ENCODE measurements around the gene CRLF2. TPM values are rescaled to one million over a fixed set of nuclear protein-coding genes. Genes with fewer than 3 reads are reported as not detected.

CRLF2 gene
- total and polyA plus RNA-seq, 2 experiments from 2014 or later, result not detected

DNA sequence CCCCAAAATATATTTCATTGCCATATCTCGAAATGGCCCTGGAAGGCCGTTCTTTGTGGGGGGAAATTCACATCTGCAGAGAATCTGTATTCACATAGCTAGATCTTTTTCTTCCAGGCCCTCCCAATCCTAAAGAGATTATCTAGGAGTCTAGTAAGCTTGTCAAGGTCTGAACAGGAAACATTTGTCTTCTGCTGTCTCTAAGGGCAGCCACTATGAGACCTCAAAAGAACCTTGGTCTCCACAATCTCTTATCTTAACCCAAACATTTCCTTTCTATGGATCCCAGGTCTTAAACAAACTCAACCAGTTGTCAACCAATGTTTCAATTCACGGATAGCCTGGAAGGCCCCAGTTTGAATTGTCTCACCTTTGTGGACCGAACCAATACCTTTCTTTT, 45.0 kb downstream of the CRLF2 start:
- ATAC-seq, result no peak

More for the DNA sequence above, 45.0 kb downstream of the CRLF2 start:
- Histone ChIP-seq H3K9me2 (ENCODE audit: insufficient read depth) (peaks cover 4% of the 10 kb centered on the region; the same call in 1 of the 2 replicates), H3K36me3 (ENCODE audit: insufficient read depth) (no peaks in the 10 kb centered on the region; the same call in 1 of the 2 replicates), H3K4me2 (no peak overlapping the region), H3K79me2 (replicated peaks; ENCODE audit: insufficient read depth) (no peaks in the 10 kb centered on the region), H4K20me1 (replicated peaks; ENCODE audit: insufficient read depth) (no peaks in the 10 kb centered on the region), H3K4me1 (ENCODE audit: insufficient read depth) (peaks cover 35% of the 10 kb centered on the region), H2AFZ (no peak overlapping the region), H3K27me3 (ENCODE audit: insufficient read depth) (no peaks in the 10 kb centered on the region), H3K4me3 (no peak overlapping the region), H3F3A (replicated peaks; ENCODE audit: low read depth) (peaks cover 5% of the 10 kb centered on the region), H3K27ac (ENCODE audit: low read depth) (0 out of 2 replicates have a peak overlapping the region, but pooled peaks have one; percentile 57)
- TF ChIP-seq, protein P1, sequence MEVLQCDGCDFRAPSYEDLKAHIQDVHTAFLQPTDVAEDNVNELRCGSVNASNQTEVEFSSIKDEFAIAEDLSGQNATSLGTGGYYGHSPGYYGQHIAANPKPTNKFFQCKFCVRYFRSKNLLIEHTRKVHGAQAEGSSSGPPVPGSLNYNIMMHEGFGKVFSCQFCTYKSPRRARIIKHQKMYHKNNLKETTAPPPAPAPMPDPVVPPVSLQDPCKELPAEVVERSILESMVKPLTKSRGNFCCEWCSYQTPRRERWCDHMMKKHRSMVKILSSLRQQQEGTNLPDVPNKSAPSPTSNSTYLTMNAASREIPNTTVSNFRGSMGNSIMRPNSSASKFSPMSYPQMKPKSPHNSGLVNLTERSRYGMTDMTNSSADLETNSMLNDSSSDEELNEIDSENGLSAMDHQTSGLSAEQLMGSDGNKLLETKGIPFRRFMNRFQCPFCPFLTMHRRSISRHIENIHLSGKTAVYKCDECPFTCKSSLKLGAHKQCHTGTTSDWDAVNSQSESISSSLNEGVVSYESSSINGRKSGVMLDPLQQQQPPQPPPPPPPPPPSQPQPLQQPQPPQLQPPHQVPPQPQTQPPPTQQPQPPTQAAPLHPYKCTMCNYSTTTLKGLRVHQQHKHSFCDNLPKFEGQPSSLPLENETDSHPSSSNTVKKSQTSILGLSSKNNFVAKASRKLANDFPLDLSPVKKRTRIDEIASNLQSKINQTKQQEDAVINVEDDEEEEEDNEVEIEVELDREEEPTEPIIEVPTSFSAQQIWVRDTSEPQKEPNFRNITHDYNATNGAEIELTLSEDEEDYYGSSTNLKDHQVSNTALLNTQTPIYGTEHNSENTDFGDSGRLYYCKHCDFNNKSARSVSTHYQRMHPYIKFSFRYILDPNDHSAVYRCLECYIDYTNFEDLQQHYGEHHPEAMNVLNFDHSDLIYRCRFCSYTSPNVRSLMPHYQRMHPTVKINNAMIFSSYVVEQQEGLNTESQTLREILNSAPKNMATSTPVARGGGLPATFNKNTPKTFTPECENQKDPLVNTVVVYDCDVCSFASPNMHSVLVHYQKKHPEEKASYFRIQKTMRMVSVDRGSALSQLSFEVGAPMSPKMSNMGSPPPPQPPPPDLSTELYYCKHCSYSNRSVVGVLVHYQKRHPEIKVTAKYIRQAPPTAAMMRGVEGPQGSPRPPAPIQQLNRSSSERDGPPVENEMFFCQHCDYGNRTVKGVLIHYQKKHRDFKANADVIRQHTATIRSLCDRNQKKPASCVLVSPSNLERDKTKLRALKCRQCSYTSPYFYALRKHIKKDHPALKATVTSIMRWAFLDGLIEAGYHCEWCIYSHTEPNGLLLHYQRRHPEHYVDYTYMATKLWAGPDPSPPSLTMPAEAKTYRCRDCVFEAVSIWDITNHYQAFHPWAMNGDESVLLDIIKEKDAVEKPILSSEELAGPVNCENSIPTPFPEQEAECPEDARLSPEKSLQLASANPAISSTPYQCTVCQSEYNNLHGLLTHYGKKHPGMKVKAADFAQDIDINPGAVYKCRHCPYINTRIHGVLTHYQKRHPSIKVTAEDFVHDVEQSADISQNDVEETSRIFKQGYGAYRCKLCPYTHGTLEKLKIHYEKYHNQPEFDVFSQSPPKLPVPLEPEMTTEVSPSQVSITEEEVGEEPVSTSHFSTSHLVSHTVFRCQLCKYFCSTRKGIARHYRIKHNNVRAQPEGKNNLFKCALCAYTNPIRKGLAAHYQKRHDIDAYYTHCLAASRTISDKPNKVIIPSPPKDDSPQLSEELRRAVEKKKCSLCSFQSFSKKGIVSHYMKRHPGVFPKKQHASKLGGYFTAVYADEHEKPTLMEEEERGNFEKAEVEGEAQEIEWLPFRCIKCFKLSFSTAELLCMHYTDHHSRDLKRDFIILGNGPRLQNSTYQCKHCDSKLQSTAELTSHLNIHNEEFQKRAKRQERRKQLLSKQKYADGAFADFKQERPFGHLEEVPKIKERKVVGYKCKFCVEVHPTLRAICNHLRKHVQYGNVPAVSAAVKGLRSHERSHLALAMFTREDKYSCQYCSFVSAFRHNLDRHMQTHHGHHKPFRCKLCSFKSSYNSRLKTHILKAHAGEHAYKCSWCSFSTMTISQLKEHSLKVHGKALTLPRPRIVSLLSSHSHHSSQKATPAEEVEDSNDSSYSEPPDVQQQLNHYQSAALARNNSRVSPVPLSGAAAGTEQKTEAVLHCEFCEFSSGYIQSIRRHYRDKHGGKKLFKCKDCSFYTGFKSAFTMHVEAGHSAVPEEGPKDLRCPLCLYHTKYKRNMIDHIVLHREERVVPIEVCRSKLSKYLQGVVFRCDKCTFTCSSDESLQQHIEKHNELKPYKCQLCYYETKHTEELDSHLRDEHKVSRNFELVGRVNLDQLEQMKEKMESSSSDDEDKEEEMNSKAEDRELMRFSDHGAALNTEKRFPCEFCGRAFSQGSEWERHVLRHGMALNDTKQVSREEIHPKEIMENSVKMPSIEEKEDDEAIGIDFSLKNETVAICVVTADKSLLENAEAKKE (CRISPR knock-in tag; IDR thresholded peaks at IDR 0.05), result no peak
- TF ChIP-seq EZH2phosphoT487 (IDR thresholded peaks at IDR 0.05; ENCODE audit: unreplicated experiment) (no peak), CREB1 (CRISPR knock-in tag; IDR thresholded peaks at IDR 0.05; ENCODE audit: low read depth) (no peak), NANOG (IDR thresholded peaks at IDR 0.05; ENCODE audit: borderline replicate concordance) (no peak), STAT1 (IDR thresholded peaks at IDR 0.05; ENCODE audit: unreplicated experiment) (no peak), POLR2AphosphoS5 (IDR thresholded peaks at IDR 0.05; ENCODE audit: low read depth) (no peak), JUNB (IDR thresholded peaks at IDR 0.05; ENCODE audit: unreplicated experiment) (no peak), ZNF114 (CRISPR knock-in tag; IDR thresholded peaks at IDR 0.05) (no peak), ZNF331 (CRISPR knock-in tag; IDR thresholded peaks at IDR 0.05; ENCODE audit: low read depth) (no peak), EZH2 (IDR thresholded peaks at IDR 0.05; ENCODE audit: low read depth, unreplicated experiment) (no peak)
- TF ChIP-seq, protein P2, sequence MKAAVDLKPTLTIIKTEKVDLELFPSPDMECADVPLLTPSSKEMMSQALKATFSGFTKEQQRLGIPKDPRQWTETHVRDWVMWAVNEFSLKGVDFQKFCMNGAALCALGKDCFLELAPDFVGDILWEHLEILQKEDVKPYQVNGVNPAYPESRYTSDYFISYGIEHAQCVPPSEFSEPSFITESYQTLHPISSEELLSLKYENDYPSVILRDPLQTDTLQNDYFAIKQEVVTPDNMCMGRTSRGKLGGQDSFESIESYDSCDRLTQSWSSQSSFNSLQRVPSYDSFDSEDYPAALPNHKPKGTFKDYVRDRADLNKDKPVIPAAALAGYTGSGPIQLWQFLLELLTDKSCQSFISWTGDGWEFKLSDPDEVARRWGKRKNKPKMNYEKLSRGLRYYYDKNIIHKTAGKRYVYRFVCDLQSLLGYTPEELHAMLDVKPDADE (IDR thresholded peaks at IDR 0.05), result no peak
- TF ChIP-seq, protein P3, sequence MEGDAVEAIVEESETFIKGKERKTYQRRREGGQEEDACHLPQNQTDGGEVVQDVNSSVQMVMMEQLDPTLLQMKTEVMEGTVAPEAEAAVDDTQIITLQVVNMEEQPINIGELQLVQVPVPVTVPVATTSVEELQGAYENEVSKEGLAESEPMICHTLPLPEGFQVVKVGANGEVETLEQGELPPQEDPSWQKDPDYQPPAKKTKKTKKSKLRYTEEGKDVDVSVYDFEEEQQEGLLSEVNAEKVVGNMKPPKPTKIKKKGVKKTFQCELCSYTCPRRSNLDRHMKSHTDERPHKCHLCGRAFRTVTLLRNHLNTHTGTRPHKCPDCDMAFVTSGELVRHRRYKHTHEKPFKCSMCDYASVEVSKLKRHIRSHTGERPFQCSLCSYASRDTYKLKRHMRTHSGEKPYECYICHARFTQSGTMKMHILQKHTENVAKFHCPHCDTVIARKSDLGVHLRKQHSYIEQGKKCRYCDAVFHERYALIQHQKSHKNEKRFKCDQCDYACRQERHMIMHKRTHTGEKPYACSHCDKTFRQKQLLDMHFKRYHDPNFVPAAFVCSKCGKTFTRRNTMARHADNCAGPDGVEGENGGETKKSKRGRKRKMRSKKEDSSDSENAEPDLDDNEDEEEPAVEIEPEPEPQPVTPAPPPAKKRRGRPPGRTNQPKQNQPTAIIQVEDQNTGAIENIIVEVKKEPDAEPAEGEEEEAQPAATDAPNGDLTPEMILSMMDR (conservative IDR thresholded peaks at IDR 0.05; ENCODE audit: low read depth in 2 of 2), result no peak
- TF ChIP-seq, protein P4, sequence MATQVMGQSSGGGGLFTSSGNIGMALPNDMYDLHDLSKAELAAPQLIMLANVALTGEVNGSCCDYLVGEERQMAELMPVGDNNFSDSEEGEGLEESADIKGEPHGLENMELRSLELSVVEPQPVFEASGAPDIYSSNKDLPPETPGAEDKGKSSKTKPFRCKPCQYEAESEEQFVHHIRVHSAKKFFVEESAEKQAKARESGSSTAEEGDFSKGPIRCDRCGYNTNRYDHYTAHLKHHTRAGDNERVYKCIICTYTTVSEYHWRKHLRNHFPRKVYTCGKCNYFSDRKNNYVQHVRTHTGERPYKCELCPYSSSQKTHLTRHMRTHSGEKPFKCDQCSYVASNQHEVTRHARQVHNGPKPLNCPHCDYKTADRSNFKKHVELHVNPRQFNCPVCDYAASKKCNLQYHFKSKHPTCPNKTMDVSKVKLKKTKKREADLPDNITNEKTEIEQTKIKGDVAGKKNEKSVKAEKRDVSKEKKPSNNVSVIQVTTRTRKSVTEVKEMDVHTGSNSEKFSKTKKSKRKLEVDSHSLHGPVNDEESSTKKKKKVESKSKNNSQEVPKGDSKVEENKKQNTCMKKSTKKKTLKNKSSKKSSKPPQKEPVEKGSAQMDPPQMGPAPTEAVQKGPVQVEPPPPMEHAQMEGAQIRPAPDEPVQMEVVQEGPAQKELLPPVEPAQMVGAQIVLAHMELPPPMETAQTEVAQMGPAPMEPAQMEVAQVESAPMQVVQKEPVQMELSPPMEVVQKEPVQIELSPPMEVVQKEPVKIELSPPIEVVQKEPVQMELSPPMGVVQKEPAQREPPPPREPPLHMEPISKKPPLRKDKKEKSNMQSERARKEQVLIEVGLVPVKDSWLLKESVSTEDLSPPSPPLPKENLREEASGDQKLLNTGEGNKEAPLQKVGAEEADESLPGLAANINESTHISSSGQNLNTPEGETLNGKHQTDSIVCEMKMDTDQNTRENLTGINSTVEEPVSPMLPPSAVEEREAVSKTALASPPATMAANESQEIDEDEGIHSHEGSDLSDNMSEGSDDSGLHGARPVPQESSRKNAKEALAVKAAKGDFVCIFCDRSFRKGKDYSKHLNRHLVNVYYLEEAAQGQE (IDR thresholded peaks at IDR 0.05; ENCODE audit: unreplicated experiment), result no peak
- Mint-ChIP-seq H3K36me3 (ENCODE audit: low read depth) (peaks cover 52% of the 10 kb centered on the region), H3K4me1 (no peaks in the 10 kb centered on the region; the same call in 2 of the 3 replicates), H3K27me3 (ENCODE audit: insufficient read depth, low read depth, poor library complexity) (peaks cover 16% of the 10 kb centered on the region), H3K9me3 (peaks cover 85% of the 10 kb centered on the region), H3K4me3 (no peak overlapping the region), H3K27ac (no peak overlapping the region)
- no peak for DNase-seq (ENCODE audit: low spot score)

Data from GM23338 (cell line).